CD4-positive, alpha-beta T cell (primary cell): ENCODE data around the gene PODNL1. TPM values are rescaled to one million over a fixed set of nuclear protein-coding genes. Genes with fewer than 3 reads are reported as not detected.

ENCODE experiments used
- ATAC-seq: fragments of 200-7000 bp; cut with Tn5 transposase; one replicate; pipeline ENCODE4 v1.10.0; 2022; ENCODE audit warnings: mild to moderate bottlenecking; ENCODE audit not compliant: poor library complexity
- CTCF ChIA-PET: fragments of 350-600 bp; sonication (Branson Sonifier 250); formaldehyde crosslinking; loops from one replicate; lab custom pipeline; 2021; ENCODE audit warnings: antibody characterized with exemption, inconsistent platforms; lab: Charles Lee
- POLR2A ChIA-PET: fragments of 350-600 bp; sonication (Branson Sonifier 250); formaldehyde crosslinking; loops from one replicate; lab custom pipeline; 2021; ENCODE audit warnings: antibody characterized with exemption, inconsistent platforms; lab: Charles Lee
- DNase-seq, 14 experiments: peaks; one replicate each; pipeline ENCODE4 v3.0.0-alpha.2; 2013 to 2020; ENCODE audit warnings: mixed read lengths in 2 of 14
- H3K27ac ChIP-seq, 2 donors: one replicate each; pipeline versions ENCODE4 v1.5.1 to v1.7.0; 2013; ENCODE audit warnings: low read length in 2 of 2, low read depth in 1 of 2, mild to moderate bottlenecking in 1 of 2
- H3K27me3 ChIP-seq, 2 experiments: 1 replicate in 1 of 2; 2 replicates in 1 of 2; pipeline versions ENCODE4 v1.6.1 to v1.7.0; 2013; ENCODE audit warnings: low read length in 2 of 2, control low read depth in 1 of 2, mild to moderate bottlenecking in 1 of 2, moderate library complexity in 1 of 2; ENCODE audit not compliant: insufficient read depth in 2 of 2, control insufficient read depth in 1 of 2
- H3K36me3 ChIP-seq: one replicate; pipeline ENCODE4 v1.6.1; 2013; ENCODE audit warnings: low read length, control low read depth; ENCODE audit not compliant: insufficient read depth
- H3K4me1 ChIP-seq: one replicate; pipeline ENCODE4 v1.6.1; 2013; ENCODE audit warnings: low read length, control low read depth; ENCODE audit not compliant: insufficient read depth
- H3K4me3 ChIP-seq: one replicate; pipeline ENCODE4 v1.5.1; 2013; ENCODE audit warnings: mild to moderate bottlenecking, low read length, moderate library complexity
- H3K9me3 ChIP-seq, 2 experiments: 1 replicate in 1 of 2; 2 replicates in 1 of 2; pipeline versions ENCODE4 v1.6.1 to v1.7.0; 2013; ENCODE audit warnings: low read length in 2 of 2, mild to moderate bottlenecking in 2 of 2, control low read depth in 1 of 2, moderate library complexity in 1 of 2; ENCODE audit not compliant: control insufficient read depth in 1 of 2, insufficient read depth in 1 of 2
- H3K27ac Mint-ChIP-seq: one replicate; pipeline ENCODE4 v1.8.0; 2020; ENCODE audit warnings: mixed read lengths
- H3K27me3 Mint-ChIP-seq: one replicate; pipeline ENCODE4 v1.8.0; 2021; ENCODE audit warnings: mixed read lengths
- H3K36me3 Mint-ChIP-seq: one replicate; pipeline ENCODE4 v1.8.0; 2021; ENCODE audit warnings: low read depth, mixed read lengths
- H3K4me1 Mint-ChIP-seq: one replicate; pipeline ENCODE4 v1.8.0; 2021; ENCODE audit warnings: low read depth, mixed read lengths
- H3K4me3 Mint-ChIP-seq: one replicate; pipeline ENCODE4 v1.8.0; 2020; ENCODE audit warnings: mild to moderate bottlenecking, mixed read lengths
- H3K9me3 Mint-ChIP-seq: one replicate; pipeline ENCODE4 v1.8.0; 2020; ENCODE audit warnings: mixed read lengths
- intact Hi-C, 2 experiments: fragments of 100-400 bp; cut with DNase I in 1 of 2; cut with micrococcal nuclease in 1 of 2; formaldehyde crosslinking; loops; one replicate each; pipeline versions ENCODE4 v1.15.1 to v1.9.0; 2023 to 2025; cut with DNase I, micrococcal nuclease
- total RNA-seq, 174 experiments: library from RNA in 2 of 174; stranded (reverse) in 2 of 174; gene quantifications; one replicate each; pipeline ENCODE4 v1.2.3 and lab custom pipeline; 2021 to 2026
- TF ChIP-seq, protein P1 (sequence below): fragments of 200-600 bp; IDR thresholded peaks from one replicate; pipeline ENCODE4 v1.8.0; 2022; ENCODE audit warnings: antibody characterized with exemption, mild to moderate bottlenecking

PODNL1 gene
- total RNA-seq, 2 experiments from 2014 or later = not detected

- peaks cover 0 to 8% of the 10 kb centered on the region in 2 experiments for H3K9me3 ChIP-seq
- H3K27me3 ChIP-seq = peaks cover 3 to 9% of the 10 kb centered on the region in 2 experiments
- H3K9me3 Mint-ChIP-seq = no peaks in the 10 kb centered on the region
- peaks cover 5% of the 10 kb centered on the region for H3K27me3 Mint-ChIP-seq
- no peaks in the 10 kb centered on the region for H3K36me3 Mint-ChIP-seq
- TF ChIP-seq, protein P1, sequence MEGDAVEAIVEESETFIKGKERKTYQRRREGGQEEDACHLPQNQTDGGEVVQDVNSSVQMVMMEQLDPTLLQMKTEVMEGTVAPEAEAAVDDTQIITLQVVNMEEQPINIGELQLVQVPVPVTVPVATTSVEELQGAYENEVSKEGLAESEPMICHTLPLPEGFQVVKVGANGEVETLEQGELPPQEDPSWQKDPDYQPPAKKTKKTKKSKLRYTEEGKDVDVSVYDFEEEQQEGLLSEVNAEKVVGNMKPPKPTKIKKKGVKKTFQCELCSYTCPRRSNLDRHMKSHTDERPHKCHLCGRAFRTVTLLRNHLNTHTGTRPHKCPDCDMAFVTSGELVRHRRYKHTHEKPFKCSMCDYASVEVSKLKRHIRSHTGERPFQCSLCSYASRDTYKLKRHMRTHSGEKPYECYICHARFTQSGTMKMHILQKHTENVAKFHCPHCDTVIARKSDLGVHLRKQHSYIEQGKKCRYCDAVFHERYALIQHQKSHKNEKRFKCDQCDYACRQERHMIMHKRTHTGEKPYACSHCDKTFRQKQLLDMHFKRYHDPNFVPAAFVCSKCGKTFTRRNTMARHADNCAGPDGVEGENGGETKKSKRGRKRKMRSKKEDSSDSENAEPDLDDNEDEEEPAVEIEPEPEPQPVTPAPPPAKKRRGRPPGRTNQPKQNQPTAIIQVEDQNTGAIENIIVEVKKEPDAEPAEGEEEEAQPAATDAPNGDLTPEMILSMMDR = no peak
- H3K27ac Mint-ChIP-seq = no peak overlapping the region
- ATAC-seq (no peak), DNase-seq (no peak)
- H3K27ac ChIP-seq = no peak overlapping the region
- H3K36me3 ChIP-seq = no peaks in the 10 kb centered on the region
- peaks cover 5% of the 10 kb centered on the region for H3K4me1 ChIP-seq
- intact Hi-C loops = no loop called here
- no peak overlapping the region for H3K4me3 Mint-ChIP-seq
- no peaks in the 10 kb centered on the region for H3K4me1 Mint-ChIP-seq
- ChIA-PET POLR2A (no interaction called here), CTCF (no interaction called here)
- H3K4me3 ChIP-seq = no peak overlapping the region
Observed at GRCh38 chr19:13942023-13942684, 3.9 kb upstream of the PODNL1 start.

DNA sequence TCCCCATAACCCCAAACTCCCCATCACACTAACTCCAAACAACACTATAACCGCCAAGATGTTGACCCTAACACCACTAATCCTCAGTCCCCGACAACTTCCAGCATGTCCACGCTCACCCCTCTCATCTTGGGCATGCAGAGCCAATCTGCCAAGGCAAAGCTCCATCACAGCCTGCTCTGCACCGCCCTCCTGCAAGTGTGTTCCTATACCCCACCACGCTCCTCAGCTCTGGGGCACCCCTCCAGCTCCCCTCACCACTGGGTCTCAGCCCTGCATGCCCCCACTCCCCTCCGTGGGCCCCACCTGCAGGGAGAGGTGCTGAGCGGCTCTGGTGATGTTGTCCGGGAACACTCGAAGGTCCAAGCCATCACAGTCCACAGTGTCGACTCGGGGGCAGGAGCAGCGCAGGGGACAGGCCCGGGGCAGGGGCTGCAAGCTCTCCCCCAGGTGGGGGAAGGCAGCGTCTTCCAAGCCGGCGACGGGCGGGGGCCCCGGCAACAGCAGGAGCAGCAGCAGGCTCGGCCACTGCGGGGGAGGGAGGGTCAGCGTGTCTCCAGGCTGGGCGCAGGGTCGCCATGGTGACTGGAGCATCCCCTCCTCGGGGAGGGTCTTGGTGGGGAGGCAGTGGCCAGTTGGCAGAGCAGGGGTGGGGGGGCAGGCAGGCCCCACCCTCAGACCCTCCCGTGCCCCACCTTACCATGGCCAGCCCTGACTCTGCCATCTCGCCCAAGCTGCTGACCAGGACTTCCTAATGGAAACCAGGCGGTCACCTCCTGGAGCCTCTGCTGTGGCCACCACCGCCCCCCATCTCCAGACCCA, 527 bp downstream of the PODNL1 start:
- DNase-seq (no peak), ATAC-seq (no peak)
- Mint-ChIP-seq H3K27me3 (peaks cover 11% of the 10 kb centered on the region), H3K4me3 (no peak overlapping the region), H3K36me3 (no peaks in the 10 kb centered on the region), H3K4me1 (no peaks in the 10 kb centered on the region), H3K27ac (no peak overlapping the region), H3K9me3 (no peaks in the 10 kb centered on the region)
- Histone ChIP-seq H3K27me3 (peaks cover 7 to 9% of the 10 kb centered on the region in 2 experiments), H3K4me1 (peaks cover 5% of the 10 kb centered on the region), H3K27ac (no peak overlapping the region), H3K36me3 (no peaks in the 10 kb centered on the region), H3K9me3 (peaks cover 0 to 5% of the 10 kb centered on the region in 2 experiments), H3K4me3 (no peak overlapping the region)
- intact Hi-C loops = no loop called here
- CTCF ChIA-PET = no interaction called here
- POLR2A ChIA-PET = no interaction called here
- TF ChIP-seq, protein P1 = no peak

- no peak overlapping the region for H3K4me3 Mint-ChIP-seq
- H3K36me3 Mint-ChIP-seq = no peaks in the 10 kb centered on the region
- intact Hi-C loops = no loop called here
- no peak overlapping the region for H3K27ac Mint-ChIP-seq
- TF ChIP-seq, protein P1 = no peak
- Histone ChIP-seq H3K4me1 (peaks cover 5% of the 10 kb centered on the region), H3K9me3 (no peaks in the 10 kb centered on the region), H3K36me3 (peaks cover 3% of the 10 kb centered on the region), H3K27ac (no peak overlapping the region), H3K4me3 (no peak overlapping the region), H3K27me3 (peaks cover 7 to 9% of the 10 kb centered on the region in 2 experiments)
- DNase-seq = no peak
- CTCF ChIA-PET = no interaction called here
- ATAC-seq = no peak
- H3K4me1 Mint-ChIP-seq = no peaks in the 10 kb centered on the region
- POLR2A ChIA-PET = no interaction called here
- no peaks in the 10 kb centered on the region for H3K9me3 Mint-ChIP-seq
- H3K27me3 Mint-ChIP-seq = peaks cover 11% of the 10 kb centered on the region
Observed at GRCh38 chr19:13935765-13936510, 2.3 kb downstream of the PODNL1 start.
